ENCODE results near the gene SMIM8. TPM values are rescaled to one million over a fixed set of nuclear protein-coding genes. Genes with fewer than 3 reads are reported as not detected.

Gene SMIM8, protein sequence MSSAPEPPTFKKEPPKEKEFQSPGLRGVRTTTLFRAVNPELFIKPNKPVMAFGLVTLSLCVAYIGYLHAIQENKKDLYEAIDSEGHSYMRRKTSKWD
- 2.5 and 3.3 TPM in 2 replicates for total RNA-seq

DNA sequence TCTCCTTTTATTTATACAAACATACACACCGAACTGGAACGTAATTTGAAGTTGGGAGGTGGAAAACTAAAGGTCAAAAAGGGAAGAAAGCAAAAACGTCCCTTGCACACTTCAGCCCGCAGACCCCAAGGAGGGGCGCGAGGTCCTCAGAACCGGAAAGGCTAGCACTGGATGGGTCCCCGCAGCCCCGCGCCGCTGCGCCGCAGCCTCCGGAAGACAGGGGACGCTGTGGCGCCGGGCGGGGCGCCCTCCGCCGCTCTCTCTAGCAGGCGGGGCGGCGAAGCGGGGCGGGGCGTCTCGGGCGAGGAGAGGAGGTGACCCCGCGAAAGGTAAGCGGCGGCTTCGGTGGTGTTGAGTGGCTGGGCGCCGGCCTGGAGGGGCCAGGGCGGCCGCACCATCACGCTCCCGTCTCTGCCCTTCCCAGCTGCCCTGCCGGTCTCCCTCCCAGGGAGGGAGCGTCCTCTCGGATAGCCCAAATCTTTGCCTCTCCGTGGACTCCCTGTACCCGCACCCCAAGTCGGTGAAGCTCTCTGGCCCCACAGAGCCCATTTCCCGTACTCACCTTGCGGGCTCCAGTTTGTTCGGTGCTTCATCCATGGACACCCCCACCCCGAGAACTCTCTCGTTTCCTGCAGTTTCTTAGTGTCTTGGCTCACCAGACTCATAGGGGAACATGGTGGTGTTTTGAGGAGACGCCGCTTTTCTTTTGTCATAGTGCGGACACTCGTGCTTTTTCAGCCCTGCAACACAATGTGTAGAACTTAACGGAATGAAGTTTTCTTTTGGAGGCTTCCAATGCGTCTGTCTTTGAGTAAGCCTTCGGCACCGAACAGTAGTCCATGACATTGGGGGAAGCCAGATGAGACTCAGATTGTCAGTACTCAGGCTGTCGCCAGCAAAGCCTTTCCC, at the start of gene SMIM8:
Gene SMIM8 (plus strand): TSS at position 285 of the 909 bp plus-strand sequence. CDS start 14,444 bp downstream, outside the sequence.
- no peaks in the 10 kb centered on the region for H3K27me3 ChIP-seq (ENCODE audit: control insufficient read depth, insufficient read depth, low read length)

DNA sequence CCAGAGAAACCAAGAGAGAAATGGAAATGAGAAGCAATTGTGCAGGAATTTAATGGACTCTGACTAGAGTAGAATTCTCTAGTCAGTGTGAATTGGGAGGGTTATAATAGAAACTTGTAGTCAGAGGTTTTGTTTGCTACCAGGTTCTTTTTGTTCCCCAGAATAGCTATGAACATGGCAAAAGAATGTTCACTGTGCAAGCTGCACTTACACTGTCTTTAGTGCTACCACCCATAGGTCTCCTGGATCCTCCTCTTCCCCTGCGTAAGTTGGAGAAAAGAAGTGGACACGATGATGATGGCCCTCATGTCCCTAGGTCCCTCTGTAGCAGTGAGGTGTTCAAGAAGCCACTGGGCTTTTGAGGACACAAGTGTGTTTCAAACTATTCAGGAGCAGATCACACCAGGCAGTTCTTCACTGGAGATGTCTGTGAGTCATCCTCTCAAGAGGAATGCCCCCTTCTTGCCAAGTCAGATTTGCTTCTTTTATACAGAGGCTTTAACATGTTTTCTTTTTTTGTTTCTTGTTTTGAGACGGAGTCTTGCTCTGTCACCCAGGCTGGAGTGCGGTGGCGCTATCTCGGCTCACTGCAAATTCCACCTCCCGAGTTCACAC, 47.6 kb upstream of the SMIM8 start:
- DNase-seq (ENCODE audit: low read depth), result no peak
- no peak overlapping the region for H3K4me3 ChIP-seq (ENCODE audit: low read depth, low read length)
- no peaks in the 10 kb centered on the region for H3K27me3 ChIP-seq (ENCODE audit: control insufficient read depth, insufficient read depth, low read length)
- TF ChIP-seq, protein P1, sequence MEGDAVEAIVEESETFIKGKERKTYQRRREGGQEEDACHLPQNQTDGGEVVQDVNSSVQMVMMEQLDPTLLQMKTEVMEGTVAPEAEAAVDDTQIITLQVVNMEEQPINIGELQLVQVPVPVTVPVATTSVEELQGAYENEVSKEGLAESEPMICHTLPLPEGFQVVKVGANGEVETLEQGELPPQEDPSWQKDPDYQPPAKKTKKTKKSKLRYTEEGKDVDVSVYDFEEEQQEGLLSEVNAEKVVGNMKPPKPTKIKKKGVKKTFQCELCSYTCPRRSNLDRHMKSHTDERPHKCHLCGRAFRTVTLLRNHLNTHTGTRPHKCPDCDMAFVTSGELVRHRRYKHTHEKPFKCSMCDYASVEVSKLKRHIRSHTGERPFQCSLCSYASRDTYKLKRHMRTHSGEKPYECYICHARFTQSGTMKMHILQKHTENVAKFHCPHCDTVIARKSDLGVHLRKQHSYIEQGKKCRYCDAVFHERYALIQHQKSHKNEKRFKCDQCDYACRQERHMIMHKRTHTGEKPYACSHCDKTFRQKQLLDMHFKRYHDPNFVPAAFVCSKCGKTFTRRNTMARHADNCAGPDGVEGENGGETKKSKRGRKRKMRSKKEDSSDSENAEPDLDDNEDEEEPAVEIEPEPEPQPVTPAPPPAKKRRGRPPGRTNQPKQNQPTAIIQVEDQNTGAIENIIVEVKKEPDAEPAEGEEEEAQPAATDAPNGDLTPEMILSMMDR (IDR thresholded peaks at IDR 0.05; ENCODE audit: insufficient read depth, low read length, poor library complexity, severe bottlenecking), result no peak
- H3K36me3 ChIP-seq (ENCODE audit: control insufficient read depth, insufficient read depth, low read length), result no peaks in the 10 kb centered on the region

More for the DNA sequence above, at the start of gene SMIM8:
- TF ChIP-seq, protein P1 (IDR thresholded peaks at IDR 0.05; ENCODE audit: insufficient read depth, low read length, poor library complexity, severe bottlenecking), result peak; percentile 58
- H3K4me3 ChIP-seq (ENCODE audit: low read depth, low read length), result peak within 1 kb of the TSS; percentile 87
- no peaks in the 10 kb centered on the region for H3K36me3 ChIP-seq (ENCODE audit: control insufficient read depth, insufficient read depth, low read length)
- no peak for DNase-seq (ENCODE audit: low read depth)

DNA sequence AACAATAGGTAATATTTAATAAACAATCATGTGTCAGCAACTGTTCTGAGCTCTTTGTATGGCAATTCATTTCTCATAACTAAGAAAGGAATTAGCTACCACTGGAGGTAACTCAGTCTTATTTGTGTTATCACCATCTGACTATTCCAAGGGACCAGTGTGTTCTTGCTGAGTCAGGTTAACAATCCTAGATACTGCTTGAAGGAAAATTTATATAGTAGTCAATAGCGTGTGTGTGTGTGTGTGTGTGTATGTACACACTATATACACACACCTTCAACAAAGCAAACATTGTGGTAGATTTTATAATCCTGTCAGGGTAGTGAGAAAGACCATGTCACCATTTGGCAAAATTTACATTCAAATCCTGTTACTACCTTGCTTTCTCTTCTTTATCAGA, 45.8 kb upstream of the SMIM8 start:
- Histone ChIP-seq H3K27me3 (ENCODE audit: control insufficient read depth, insufficient read depth, low read length) (no peaks in the 10 kb centered on the region), H3K4me3 (ENCODE audit: low read depth, low read length) (no peak overlapping the region), H3K36me3 (ENCODE audit: control insufficient read depth, insufficient read depth, low read length) (no peaks in the 10 kb centered on the region)
- TF ChIP-seq, protein P1 (IDR thresholded peaks at IDR 0.05; ENCODE audit: insufficient read depth, low read length, poor library complexity, severe bottlenecking), result no peak
- no peak for DNase-seq (ENCODE audit: low read depth)

DNA sequence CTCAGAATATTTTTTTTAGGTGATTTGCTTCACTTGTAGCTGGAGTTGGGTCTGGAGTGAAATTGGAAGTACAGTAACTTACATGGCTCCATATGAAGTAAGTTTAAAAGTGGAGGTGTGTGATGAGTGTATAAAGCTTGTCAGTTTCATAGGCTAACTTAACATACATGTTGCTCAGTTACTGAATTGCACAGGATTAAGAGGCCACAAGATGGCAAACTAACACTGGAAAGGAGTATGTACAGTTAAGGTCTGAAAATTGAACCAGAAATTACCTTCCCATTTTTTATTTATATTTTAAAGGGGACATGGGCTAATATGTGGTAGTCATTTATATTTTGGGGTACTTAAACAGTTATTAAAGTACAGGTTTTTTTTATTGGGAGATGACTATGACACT, 45.3 kb upstream of the SMIM8 start:
- no peaks in the 10 kb centered on the region for H3K27me3 ChIP-seq (ENCODE audit: control insufficient read depth, insufficient read depth, low read length)
- no peaks in the 10 kb centered on the region for H3K36me3 ChIP-seq (ENCODE audit: control insufficient read depth, insufficient read depth, low read length)
- no peak for DNase-seq (ENCODE audit: low read depth)
- TF ChIP-seq, protein P1 (IDR thresholded peaks at IDR 0.05; ENCODE audit: insufficient read depth, low read length, poor library complexity, severe bottlenecking), result no peak
- H3K4me3 ChIP-seq (ENCODE audit: low read depth, low read length), result no peak overlapping the region

DNA sequence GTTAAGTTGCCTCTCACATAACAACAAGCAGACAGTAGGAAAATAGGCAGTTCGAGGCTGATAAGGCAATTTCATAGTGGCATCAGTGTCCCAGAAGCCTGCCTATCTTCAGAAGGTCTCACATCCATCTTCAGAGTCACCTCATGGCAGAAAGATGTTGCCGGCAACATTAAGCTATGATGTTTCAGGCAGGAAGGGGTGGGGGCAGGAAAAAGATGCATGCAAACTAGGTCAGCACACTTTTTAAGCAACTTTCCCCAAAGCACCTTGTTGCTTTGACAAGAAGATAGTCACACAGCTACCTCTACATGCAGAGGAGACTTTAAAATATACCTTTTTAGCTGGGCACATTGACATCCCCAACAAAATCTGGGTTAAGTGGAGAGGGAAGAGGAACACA, 43.2 kb upstream of the SMIM8 start:
- H3K4me3 ChIP-seq (ENCODE audit: low read depth, low read length), result no peak overlapping the region
- no peaks in the 10 kb centered on the region for H3K27me3 ChIP-seq (ENCODE audit: control insufficient read depth, insufficient read depth, low read length)
- no peaks in the 10 kb centered on the region for H3K36me3 ChIP-seq (ENCODE audit: control insufficient read depth, insufficient read depth, low read length)
- DNase-seq (ENCODE audit: low read depth), result no peak
- TF ChIP-seq, protein P1 (IDR thresholded peaks at IDR 0.05; ENCODE audit: insufficient read depth, low read length, poor library complexity, severe bottlenecking), result no peak

Measured in kidney epithelial cell (primary cell).